ENCODE results near the gene KDM2A.

The KDM2A gene

GRCh38 chr11:67304511-67305113, 185.5 kb downstream of the KDM2A start:
- H3K4me2 ChIP-seq (ENCODE audit: low read length): peak overlapping the region; percentile 94
- no peak overlapping the region for H2BK15ac ChIP-seq (replicated peaks; ENCODE audit: low read depth)
- no peak overlapping the region for H2BK120ac ChIP-seq (ENCODE audit: low read depth, low read length)
- no peak overlapping the region for H3K18ac ChIP-seq (ENCODE audit: low read length)
- peaks cover 6% of the 10 kb centered on the region for H3K36me3 ChIP-seq (ENCODE audit: control insufficient read depth, insufficient read depth, low read length)
- no CpG with 5 or more reads among the region's 14 CpGs for WGBS (ENCODE audit: extremely low coverage, insufficient coverage, low lambda C conversion rate)
- H3K23ac ChIP-seq (ENCODE audit: low read length): no peak overlapping the region
- H3K27ac ChIP-seq (ENCODE audit: low read depth, low read length): no peak overlapping the region
- peak overlapping the region; percentile 83 for H3K9ac ChIP-seq (ENCODE audit: low read length)
- peak overlapping the region; percentile 74 for H2AK5ac ChIP-seq (ENCODE audit: low read length)
- H2BK5ac ChIP-seq (ENCODE audit: low read length): no peak overlapping the region
- no peaks in the 10 kb centered on the region for H3K27me3 ChIP-seq (ENCODE audit: insufficient read depth, low read length, poor library complexity)
- no peak overlapping the region for H4K8ac ChIP-seq (ENCODE audit: low read depth, low read length)
- peaks cover 7% of the 10 kb centered on the region for H3K4me1 ChIP-seq (ENCODE audit: control insufficient read depth, low read depth, low read length)
- no peaks in the 10 kb centered on the region for H3K79me1 ChIP-seq (ENCODE audit: low read length)
- DNase-seq: no peak
- peak overlapping the region; percentile 92 for H3K56ac ChIP-seq (ENCODE audit: low read length)
- H3K4ac ChIP-seq (ENCODE audit: low read depth, low read length): no peak overlapping the region
- H3K79me2 ChIP-seq (ENCODE audit: control insufficient read depth, insufficient read depth, low read length): no peaks in the 10 kb centered on the region
- no peak overlapping the region for H4K5ac ChIP-seq (ENCODE audit: low read length)
- H3K4me3 ChIP-seq (ENCODE audit: low read length): no peak overlapping the region

- H3K18ac ChIP-seq (ENCODE audit: low read length): no peak overlapping the region
- H3K4me2 ChIP-seq (ENCODE audit: low read length): no peak overlapping the region
- WGBS (ENCODE audit: extremely low coverage, insufficient coverage, low lambda C conversion rate): no CpG with 5 or more reads among the region's 19 CpGs
- no peak overlapping the region for H3K4me3 ChIP-seq (ENCODE audit: low read length)
- H3K4me1 ChIP-seq (ENCODE audit: control insufficient read depth, low read depth, low read length): peaks cover 7% of the 10 kb centered on the region
- H3K9ac ChIP-seq (ENCODE audit: low read length): no peak overlapping the region
- H2BK5ac ChIP-seq (ENCODE audit: low read length): no peak overlapping the region
- no peak for DNase-seq
- H2BK15ac ChIP-seq (replicated peaks; ENCODE audit: low read depth): no peak overlapping the region
- no peaks in the 10 kb centered on the region for H3K79me1 ChIP-seq (ENCODE audit: low read length)
- no peak overlapping the region for H2BK120ac ChIP-seq (ENCODE audit: low read depth, low read length)
- no peak overlapping the region for H4K8ac ChIP-seq (ENCODE audit: low read depth, low read length)
- no peaks in the 10 kb centered on the region for H3K36me3 ChIP-seq (ENCODE audit: control insufficient read depth, insufficient read depth, low read length)
- no peak overlapping the region for H2AK5ac ChIP-seq (ENCODE audit: low read length)
- no peak overlapping the region for H3K27ac ChIP-seq (ENCODE audit: low read depth, low read length)
- H3K27me3 ChIP-seq (ENCODE audit: insufficient read depth, low read length, poor library complexity): no peaks in the 10 kb centered on the region
- H3K79me2 ChIP-seq (ENCODE audit: control insufficient read depth, insufficient read depth, low read length): no peaks in the 10 kb centered on the region
- H3K23ac ChIP-seq (ENCODE audit: low read length): no peak overlapping the region
- H4K5ac ChIP-seq (ENCODE audit: low read length): no peak overlapping the region
- no peak overlapping the region for H3K4ac ChIP-seq (ENCODE audit: low read depth, low read length)
- no peak overlapping the region for H3K56ac ChIP-seq (ENCODE audit: low read length)
Measured at GRCh38 chr11:67306769-67307544, 187.9 kb downstream of the KDM2A start.

- H2BK15ac ChIP-seq (replicated peaks; ENCODE audit: low read depth): no peak overlapping the region
- no peak overlapping the region for H3K23ac ChIP-seq (ENCODE audit: low read length)
- H4K8ac ChIP-seq (ENCODE audit: low read depth, low read length): no peak overlapping the region
- H3K4ac ChIP-seq (ENCODE audit: low read depth, low read length): no peak overlapping the region
- peaks cover 6% of the 10 kb centered on the region for H3K4me1 ChIP-seq (ENCODE audit: control insufficient read depth, low read depth, low read length)
- H2BK120ac ChIP-seq (ENCODE audit: low read depth, low read length): no peak overlapping the region
- H2BK5ac ChIP-seq (ENCODE audit: low read length): no peak overlapping the region
- H3K27ac ChIP-seq (ENCODE audit: low read depth, low read length): no peak overlapping the region
- WGBS (ENCODE audit: extremely low coverage, insufficient coverage, low lambda C conversion rate): no CpG with 5 or more reads among the region's 12 CpGs
- H2AK5ac ChIP-seq (ENCODE audit: low read length): no peak overlapping the region
- no peak overlapping the region for H3K18ac ChIP-seq (ENCODE audit: low read length)
- H3K79me2 ChIP-seq (ENCODE audit: control insufficient read depth, insufficient read depth, low read length): no peaks in the 10 kb centered on the region
- no peak overlapping the region for H3K4me2 ChIP-seq (ENCODE audit: low read length)
- H3K9ac ChIP-seq (ENCODE audit: low read length): no peak overlapping the region
- no peak overlapping the region for H3K56ac ChIP-seq (ENCODE audit: low read length)
- H3K79me1 ChIP-seq (ENCODE audit: low read length): no peaks in the 10 kb centered on the region
- no peak overlapping the region for H3K4me3 ChIP-seq (ENCODE audit: low read length)
- DNase-seq: no peak
- no peaks in the 10 kb centered on the region for H3K27me3 ChIP-seq (ENCODE audit: insufficient read depth, low read length, poor library complexity)
- H3K36me3 ChIP-seq (ENCODE audit: control insufficient read depth, insufficient read depth, low read length): no peaks in the 10 kb centered on the region
- H4K5ac ChIP-seq (ENCODE audit: low read length): no peak overlapping the region
Measured at GRCh38 chr11:67307545-67308001, 188.5 kb downstream of the KDM2A start.

Measured in mesendoderm (in vitro differentiated cells).